Measurements from ENCODE around the gene MOV10L1. TPM values are rescaled to one million over a fixed set of nuclear protein-coding genes. Genes with fewer than 3 reads are reported as not detected.

Gene MOV10L1
- total and polyA plus RNA-seq, 2 experiments from 2014 or later, result 0.73 to 1.8 TPM

DNA sequence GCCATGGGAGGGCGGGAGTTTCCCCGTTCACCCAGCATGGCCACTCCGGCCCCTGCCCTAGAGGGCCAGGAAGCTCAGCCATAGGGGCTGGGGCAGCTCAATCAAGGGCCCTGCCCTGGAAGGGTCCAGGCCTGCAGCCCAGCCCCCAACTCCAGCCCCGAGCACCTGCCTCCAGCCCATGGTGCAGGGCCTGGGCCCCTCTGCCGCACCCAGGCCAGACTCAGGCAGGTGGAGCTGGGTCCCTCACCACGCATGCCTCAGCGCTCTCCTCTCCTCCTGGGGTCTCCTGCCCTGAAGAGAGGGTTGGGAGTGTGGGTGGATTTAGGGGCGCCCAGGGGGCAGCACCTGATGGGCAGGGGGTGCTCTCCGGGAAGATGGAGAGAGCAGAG is 17.6 kb upstream of the MOV10L1 start:
- Histone ChIP-seq H2AFZ (no peak overlapping the region), H3K4me2 (no peak overlapping the region), H3K4me1 (ENCODE audit: insufficient read depth) (no peaks in the 10 kb centered on the region), H3F3A (replicated peaks; ENCODE audit: low read depth) (no peaks in the 10 kb centered on the region), H4K20me1 (replicated peaks; ENCODE audit: insufficient read depth) (no peaks in the 10 kb centered on the region), H3K4me3 (no peak overlapping the region), H3K36me3 (ENCODE audit: insufficient read depth) (no peaks in the 10 kb centered on the region), H3K27ac (ENCODE audit: low read depth) (no peak overlapping the region), H3K9me2 (ENCODE audit: insufficient read depth) (no peaks in the 10 kb centered on the region), H3K79me2 (replicated peaks; ENCODE audit: insufficient read depth) (no peaks in the 10 kb centered on the region), H3K27me3 (ENCODE audit: insufficient read depth) (no peaks in the 10 kb centered on the region)
- H3K36me3 Mint-ChIP-seq (ENCODE audit: low read depth), result no peaks in the 10 kb centered on the region
- H3K9me3 Mint-ChIP-seq, result peaks cover 3% of the 10 kb centered on the region; the same call in 1 of the 3 replicates
- H3K4me3 Mint-ChIP-seq, result no peak overlapping the region
- H3K27me3 Mint-ChIP-seq (ENCODE audit: insufficient read depth, low read depth, poor library complexity), result peaks cover 9% of the 10 kb centered on the region
- no peak for DNase-seq (ENCODE audit: low spot score)
- ATAC-seq, result peak; percentile 16; the same call in 1 of the 3 replicates
- no peaks in the 10 kb centered on the region for H3K4me1 Mint-ChIP-seq
- no peak for TF ChIP-seq NANOG (IDR thresholded peaks at IDR 0.05; ENCODE audit: borderline replicate concordance)
- no peak for TF ChIP-seq EZH2 (IDR thresholded peaks at IDR 0.05; ENCODE audit: low read depth, unreplicated experiment)
- no peak for TF ChIP-seq ZNF331 (CRISPR knock-in tag; IDR thresholded peaks at IDR 0.05; ENCODE audit: low read depth)
- no peak for TF ChIP-seq STAT1 (IDR thresholded peaks at IDR 0.05; ENCODE audit: unreplicated experiment)
- no peak for TF ChIP-seq EZH2phosphoT487 (IDR thresholded peaks at IDR 0.05; ENCODE audit: unreplicated experiment)
- TF ChIP-seq, protein P1, sequence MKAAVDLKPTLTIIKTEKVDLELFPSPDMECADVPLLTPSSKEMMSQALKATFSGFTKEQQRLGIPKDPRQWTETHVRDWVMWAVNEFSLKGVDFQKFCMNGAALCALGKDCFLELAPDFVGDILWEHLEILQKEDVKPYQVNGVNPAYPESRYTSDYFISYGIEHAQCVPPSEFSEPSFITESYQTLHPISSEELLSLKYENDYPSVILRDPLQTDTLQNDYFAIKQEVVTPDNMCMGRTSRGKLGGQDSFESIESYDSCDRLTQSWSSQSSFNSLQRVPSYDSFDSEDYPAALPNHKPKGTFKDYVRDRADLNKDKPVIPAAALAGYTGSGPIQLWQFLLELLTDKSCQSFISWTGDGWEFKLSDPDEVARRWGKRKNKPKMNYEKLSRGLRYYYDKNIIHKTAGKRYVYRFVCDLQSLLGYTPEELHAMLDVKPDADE (IDR thresholded peaks at IDR 0.05), result no peak
- TF ChIP-seq ZNF114 (CRISPR knock-in tag; IDR thresholded peaks at IDR 0.05), result no peak
- TF ChIP-seq JUNB (IDR thresholded peaks at IDR 0.05; ENCODE audit: unreplicated experiment), result no peak
- TF ChIP-seq, protein P2, sequence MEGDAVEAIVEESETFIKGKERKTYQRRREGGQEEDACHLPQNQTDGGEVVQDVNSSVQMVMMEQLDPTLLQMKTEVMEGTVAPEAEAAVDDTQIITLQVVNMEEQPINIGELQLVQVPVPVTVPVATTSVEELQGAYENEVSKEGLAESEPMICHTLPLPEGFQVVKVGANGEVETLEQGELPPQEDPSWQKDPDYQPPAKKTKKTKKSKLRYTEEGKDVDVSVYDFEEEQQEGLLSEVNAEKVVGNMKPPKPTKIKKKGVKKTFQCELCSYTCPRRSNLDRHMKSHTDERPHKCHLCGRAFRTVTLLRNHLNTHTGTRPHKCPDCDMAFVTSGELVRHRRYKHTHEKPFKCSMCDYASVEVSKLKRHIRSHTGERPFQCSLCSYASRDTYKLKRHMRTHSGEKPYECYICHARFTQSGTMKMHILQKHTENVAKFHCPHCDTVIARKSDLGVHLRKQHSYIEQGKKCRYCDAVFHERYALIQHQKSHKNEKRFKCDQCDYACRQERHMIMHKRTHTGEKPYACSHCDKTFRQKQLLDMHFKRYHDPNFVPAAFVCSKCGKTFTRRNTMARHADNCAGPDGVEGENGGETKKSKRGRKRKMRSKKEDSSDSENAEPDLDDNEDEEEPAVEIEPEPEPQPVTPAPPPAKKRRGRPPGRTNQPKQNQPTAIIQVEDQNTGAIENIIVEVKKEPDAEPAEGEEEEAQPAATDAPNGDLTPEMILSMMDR (conservative IDR thresholded peaks at IDR 0.05; ENCODE audit: low read depth in 2 of 2), result no peak
- TF ChIP-seq, protein P3, sequence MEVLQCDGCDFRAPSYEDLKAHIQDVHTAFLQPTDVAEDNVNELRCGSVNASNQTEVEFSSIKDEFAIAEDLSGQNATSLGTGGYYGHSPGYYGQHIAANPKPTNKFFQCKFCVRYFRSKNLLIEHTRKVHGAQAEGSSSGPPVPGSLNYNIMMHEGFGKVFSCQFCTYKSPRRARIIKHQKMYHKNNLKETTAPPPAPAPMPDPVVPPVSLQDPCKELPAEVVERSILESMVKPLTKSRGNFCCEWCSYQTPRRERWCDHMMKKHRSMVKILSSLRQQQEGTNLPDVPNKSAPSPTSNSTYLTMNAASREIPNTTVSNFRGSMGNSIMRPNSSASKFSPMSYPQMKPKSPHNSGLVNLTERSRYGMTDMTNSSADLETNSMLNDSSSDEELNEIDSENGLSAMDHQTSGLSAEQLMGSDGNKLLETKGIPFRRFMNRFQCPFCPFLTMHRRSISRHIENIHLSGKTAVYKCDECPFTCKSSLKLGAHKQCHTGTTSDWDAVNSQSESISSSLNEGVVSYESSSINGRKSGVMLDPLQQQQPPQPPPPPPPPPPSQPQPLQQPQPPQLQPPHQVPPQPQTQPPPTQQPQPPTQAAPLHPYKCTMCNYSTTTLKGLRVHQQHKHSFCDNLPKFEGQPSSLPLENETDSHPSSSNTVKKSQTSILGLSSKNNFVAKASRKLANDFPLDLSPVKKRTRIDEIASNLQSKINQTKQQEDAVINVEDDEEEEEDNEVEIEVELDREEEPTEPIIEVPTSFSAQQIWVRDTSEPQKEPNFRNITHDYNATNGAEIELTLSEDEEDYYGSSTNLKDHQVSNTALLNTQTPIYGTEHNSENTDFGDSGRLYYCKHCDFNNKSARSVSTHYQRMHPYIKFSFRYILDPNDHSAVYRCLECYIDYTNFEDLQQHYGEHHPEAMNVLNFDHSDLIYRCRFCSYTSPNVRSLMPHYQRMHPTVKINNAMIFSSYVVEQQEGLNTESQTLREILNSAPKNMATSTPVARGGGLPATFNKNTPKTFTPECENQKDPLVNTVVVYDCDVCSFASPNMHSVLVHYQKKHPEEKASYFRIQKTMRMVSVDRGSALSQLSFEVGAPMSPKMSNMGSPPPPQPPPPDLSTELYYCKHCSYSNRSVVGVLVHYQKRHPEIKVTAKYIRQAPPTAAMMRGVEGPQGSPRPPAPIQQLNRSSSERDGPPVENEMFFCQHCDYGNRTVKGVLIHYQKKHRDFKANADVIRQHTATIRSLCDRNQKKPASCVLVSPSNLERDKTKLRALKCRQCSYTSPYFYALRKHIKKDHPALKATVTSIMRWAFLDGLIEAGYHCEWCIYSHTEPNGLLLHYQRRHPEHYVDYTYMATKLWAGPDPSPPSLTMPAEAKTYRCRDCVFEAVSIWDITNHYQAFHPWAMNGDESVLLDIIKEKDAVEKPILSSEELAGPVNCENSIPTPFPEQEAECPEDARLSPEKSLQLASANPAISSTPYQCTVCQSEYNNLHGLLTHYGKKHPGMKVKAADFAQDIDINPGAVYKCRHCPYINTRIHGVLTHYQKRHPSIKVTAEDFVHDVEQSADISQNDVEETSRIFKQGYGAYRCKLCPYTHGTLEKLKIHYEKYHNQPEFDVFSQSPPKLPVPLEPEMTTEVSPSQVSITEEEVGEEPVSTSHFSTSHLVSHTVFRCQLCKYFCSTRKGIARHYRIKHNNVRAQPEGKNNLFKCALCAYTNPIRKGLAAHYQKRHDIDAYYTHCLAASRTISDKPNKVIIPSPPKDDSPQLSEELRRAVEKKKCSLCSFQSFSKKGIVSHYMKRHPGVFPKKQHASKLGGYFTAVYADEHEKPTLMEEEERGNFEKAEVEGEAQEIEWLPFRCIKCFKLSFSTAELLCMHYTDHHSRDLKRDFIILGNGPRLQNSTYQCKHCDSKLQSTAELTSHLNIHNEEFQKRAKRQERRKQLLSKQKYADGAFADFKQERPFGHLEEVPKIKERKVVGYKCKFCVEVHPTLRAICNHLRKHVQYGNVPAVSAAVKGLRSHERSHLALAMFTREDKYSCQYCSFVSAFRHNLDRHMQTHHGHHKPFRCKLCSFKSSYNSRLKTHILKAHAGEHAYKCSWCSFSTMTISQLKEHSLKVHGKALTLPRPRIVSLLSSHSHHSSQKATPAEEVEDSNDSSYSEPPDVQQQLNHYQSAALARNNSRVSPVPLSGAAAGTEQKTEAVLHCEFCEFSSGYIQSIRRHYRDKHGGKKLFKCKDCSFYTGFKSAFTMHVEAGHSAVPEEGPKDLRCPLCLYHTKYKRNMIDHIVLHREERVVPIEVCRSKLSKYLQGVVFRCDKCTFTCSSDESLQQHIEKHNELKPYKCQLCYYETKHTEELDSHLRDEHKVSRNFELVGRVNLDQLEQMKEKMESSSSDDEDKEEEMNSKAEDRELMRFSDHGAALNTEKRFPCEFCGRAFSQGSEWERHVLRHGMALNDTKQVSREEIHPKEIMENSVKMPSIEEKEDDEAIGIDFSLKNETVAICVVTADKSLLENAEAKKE (CRISPR knock-in tag; IDR thresholded peaks at IDR 0.05), result no peak
- no peak for TF ChIP-seq CREB1 (CRISPR knock-in tag; IDR thresholded peaks at IDR 0.05; ENCODE audit: low read depth)
- TF ChIP-seq, protein P4, sequence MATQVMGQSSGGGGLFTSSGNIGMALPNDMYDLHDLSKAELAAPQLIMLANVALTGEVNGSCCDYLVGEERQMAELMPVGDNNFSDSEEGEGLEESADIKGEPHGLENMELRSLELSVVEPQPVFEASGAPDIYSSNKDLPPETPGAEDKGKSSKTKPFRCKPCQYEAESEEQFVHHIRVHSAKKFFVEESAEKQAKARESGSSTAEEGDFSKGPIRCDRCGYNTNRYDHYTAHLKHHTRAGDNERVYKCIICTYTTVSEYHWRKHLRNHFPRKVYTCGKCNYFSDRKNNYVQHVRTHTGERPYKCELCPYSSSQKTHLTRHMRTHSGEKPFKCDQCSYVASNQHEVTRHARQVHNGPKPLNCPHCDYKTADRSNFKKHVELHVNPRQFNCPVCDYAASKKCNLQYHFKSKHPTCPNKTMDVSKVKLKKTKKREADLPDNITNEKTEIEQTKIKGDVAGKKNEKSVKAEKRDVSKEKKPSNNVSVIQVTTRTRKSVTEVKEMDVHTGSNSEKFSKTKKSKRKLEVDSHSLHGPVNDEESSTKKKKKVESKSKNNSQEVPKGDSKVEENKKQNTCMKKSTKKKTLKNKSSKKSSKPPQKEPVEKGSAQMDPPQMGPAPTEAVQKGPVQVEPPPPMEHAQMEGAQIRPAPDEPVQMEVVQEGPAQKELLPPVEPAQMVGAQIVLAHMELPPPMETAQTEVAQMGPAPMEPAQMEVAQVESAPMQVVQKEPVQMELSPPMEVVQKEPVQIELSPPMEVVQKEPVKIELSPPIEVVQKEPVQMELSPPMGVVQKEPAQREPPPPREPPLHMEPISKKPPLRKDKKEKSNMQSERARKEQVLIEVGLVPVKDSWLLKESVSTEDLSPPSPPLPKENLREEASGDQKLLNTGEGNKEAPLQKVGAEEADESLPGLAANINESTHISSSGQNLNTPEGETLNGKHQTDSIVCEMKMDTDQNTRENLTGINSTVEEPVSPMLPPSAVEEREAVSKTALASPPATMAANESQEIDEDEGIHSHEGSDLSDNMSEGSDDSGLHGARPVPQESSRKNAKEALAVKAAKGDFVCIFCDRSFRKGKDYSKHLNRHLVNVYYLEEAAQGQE (IDR thresholded peaks at IDR 0.05; ENCODE audit: unreplicated experiment), result no peak
- no peak for TF ChIP-seq POLR2AphosphoS5 (IDR thresholded peaks at IDR 0.05; ENCODE audit: low read depth)
- no peak overlapping the region for H3K27ac Mint-ChIP-seq

All from GM23338 (cell line).